ENCODE measurements around the gene TMEM252. TPM values are rescaled to one million over a fixed set of nuclear protein-coding genes. Genes with fewer than 3 reads are reported as not detected.
A peak's percentile ranks its signal among the peaks of the same experiment; 100 is the strongest.

The TMEM252 gene
- polyA plus RNA-seq, 5 donors, result 1.9 to 3.5 (median 2.2) TPM

DNA sequence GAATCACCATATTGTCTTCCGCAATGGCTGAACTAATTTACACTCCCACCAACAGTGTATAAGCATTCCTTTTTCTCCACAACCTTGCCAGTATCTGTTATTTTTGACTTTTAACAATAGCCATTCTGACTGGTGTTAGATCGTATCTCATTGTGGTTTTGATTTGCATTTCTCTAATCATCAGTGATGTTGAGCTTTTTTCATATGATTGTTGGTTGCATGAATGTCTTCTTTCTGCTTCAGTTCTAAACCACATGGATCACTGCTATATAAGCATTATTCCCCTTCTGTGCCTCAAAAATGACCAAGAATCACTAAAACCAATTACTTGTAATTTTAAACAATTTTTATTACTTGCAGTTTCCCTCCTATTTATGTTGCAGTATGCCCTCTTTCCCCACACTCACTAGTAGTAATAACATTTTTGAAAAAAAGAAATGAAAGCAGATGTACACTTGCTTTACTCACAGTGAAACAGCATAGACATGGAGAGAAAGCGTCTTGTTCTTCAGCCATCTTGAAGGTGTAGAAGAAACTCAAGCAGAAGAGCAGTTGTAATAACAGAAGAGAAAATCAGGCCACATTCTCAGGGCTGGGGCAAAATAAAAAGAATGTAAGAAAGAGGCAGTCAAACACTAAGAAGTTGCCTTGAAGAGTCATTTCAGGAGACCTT, 4.5 kb upstream of the TMEM252 start:
- DNase-seq, result no peak

DNA sequence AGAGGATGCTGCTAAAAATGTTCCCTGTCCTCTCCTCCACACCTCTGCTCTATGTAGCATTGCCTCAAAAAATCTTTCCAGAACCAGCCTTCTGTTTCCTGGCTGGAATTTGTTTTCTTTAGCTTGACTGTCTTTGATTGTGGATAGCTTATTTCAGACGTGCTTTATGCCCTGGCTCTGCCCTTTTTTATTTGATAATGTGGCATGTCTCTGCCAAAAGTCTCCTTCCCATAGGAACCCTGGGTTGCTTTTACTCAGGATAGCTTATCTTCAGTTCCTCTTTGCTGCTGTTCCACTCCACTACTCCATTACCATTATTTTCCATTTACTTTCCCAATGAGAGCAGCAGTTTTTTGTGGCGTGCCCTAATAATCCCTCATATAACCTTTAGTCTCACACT, 885 bp upstream of the TMEM252 start:
- no peak for DNase-seq

DNA sequence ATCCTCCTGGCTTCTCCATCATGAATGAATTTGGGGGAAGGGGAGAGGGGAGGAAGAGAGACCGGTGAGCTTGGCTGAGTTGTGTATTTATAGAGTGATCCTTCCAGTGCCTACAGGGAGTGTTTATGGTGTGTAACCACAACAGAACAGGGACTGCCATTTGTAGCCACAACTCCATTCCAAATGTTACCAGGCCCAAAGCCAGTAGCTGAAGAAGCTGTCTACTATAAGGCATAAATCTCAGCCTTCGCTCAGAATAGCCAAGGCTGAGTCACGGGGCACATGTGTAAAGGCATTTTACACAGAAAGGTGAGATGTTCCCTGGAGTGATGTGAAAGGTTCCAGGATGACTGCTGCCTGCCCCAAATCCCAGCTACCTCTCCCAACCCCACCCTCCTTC, 2.5 kb downstream of the TMEM252 start:
- no peak for DNase-seq

DNA sequence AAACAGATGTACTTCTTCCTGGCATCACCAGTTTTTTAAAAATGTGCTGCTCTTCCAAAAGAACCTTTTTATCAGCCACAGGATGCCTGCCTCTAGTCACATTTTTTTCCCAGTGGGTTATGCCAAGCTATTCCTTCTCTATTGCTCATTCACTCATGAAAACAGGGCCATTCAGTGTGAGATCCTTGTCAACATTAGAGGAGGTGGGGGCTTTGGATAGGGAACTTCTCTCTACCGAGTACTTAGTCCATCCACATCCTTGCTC, 3.1 kb downstream of the TMEM252 start:
- no peak for DNase-seq

DNA sequence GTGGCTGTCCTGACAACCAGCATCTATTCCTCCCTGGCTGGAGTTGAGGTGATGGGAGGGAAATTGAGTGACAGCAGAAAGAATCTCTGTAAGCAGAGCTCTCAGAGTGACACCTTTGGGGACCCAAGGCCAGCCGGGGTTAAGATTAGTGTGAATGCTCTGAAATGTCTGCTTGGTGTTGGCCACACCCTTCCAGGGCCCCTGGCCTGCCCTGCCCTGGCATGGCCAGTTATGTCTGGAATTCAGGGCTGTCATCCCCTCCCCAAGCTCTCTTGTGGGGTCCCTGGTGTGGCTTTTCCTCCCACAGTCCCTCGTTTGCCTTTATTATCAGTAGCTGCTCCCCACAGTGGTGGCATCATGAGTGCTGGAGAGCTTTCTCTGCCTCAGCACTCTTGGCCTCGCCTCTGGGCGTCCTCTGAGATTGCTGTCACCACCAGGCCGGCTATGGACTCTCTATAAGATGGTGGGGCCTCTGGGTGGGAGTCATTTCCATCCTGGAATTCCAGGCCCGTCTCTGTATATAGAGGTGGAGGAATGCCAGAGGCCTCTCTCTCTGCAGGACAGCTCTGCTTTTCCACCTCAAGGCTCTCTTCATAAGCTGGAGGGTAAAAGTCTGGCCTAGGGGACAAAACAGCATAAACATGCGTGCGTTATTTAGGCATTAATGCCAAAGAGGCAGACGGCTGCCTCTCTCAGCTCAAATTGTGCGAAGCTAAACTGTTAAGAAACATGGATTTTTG, 3.6 kb downstream of the TMEM252 start:
- DNase-seq, result no peak

DNA sequence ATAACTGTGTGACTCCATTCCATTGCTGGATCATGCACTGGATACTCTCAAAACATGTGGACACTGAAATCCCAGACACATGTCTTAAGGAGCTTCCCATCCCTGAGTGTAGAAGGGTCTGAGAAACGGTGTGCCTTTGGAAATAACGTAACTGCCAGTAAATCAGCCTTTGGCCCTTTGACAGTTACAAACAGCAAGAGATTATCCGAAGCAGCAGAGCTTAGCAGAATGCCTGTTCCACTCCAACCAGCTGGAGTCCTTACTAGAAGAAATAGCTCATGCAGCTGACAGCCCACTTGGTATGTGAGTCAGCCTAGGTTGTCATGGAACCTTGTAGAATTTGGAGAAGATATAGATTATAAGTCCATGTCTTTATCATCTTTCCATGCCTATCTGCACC, 7.0 kb downstream of the TMEM252 start:
- no peak for DNase-seq

DNA sequence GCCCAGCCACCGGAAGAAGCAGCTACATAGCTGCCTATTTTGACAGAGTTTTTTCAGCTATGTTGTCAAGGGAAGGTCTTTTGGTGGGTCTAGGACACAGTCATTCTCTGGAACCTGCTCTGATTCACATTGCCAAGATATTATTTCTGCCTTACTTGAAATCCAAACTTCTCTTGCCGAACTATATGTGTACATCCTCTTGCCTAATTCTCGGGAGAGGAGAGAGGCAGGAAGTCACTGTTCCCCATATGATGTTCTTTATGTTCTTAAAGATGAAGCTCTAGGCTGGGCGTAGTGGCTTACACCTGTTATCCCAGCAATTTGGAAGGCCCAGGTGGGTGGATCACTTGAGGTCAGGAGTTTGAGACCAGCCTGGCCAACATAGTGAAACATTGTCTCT, 8.6 kb downstream of the TMEM252 start:
- DNase-seq, result no peak

DNA sequence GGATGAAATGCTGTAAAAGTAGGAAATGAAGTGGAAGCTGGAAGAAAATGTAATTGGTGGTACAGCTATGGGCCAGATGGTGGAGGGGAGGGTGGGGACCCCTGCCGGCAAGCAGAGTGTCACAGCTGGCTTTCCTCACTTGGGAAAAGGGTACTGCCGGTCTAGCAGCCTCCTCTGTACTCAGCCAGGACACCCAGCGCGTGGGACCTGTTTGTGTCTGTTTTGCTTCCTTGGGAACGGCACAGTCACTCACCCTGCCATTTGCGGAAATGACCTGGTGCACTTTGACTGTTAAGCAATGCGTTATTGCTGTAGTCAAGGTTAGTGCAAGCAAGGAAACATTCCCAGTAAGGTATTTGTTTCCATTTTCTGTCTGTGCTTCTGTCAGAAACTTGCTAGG, 10.1 kb downstream of the TMEM252 start:
- DNase-seq, result peak; percentile 49 to 51

DNA sequence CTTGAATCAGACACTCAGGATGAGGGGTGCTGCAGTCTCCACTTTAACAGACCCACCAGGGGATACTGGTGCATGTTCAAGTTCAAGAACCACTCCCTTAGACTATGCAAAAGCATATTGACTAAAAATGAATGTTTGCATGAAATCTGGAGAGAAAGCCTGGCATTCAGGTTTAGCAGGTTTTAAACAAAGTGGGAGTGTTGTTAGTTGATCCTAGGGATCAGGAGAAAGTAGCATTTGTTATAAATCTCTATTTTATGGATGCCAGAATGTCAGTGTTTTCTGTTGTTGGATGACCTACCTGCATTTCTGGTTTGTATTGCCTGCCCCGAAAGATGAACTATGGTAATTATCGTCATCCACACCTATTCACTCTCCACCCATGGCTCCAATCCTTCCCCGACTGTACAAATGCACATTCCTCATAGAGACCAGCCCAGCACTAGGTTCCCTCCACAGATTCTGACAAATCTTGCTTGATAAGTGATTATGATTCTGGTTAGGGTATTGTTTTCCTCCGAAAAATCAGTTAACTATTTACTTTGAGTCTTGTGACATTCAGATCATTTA, 17.2 kb downstream of the TMEM252 start:
- DNase-seq, result no peak

DNA sequence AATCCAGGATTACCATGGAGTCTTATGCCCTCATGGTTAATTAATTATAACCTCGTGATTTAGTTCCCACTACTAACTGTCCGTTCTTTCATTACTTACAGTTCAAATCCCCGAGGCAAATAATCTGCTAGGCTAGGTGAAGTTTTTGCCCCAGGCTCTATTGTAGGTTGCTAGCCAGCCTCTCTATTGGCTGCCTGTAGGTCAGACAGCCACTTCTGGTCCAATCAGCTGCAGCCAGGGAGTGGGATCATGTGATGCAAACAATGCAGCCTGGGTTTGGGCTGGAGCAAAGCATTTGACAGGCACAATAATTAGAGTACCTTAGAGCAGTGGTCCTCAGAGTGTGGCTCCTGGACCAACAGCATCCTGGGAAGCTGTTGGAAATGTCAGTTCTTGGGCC, 17.7 kb downstream of the TMEM252 start:
- DNase-seq, result no peak

DNA sequence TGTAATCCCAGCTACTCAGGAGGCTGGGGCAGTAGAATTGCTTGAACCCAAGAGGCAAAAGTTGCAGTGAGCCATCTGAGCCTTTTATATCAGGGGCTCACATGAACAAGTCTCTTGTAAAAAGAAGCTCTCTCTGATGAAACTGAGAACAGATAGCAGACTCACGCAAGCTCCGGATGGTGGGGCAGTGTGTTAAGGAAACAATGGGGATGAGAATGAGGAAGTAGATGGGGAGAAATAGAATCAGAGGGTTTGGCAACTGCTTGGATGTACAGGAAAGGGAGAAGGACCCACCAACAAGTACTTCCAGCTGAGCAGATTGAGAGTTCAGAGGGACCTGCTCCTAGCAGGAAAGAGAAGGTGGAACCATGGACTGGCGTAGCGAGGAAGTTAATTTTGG, 18.6 kb downstream of the TMEM252 start:
- DNase-seq, result no peak

DNA sequence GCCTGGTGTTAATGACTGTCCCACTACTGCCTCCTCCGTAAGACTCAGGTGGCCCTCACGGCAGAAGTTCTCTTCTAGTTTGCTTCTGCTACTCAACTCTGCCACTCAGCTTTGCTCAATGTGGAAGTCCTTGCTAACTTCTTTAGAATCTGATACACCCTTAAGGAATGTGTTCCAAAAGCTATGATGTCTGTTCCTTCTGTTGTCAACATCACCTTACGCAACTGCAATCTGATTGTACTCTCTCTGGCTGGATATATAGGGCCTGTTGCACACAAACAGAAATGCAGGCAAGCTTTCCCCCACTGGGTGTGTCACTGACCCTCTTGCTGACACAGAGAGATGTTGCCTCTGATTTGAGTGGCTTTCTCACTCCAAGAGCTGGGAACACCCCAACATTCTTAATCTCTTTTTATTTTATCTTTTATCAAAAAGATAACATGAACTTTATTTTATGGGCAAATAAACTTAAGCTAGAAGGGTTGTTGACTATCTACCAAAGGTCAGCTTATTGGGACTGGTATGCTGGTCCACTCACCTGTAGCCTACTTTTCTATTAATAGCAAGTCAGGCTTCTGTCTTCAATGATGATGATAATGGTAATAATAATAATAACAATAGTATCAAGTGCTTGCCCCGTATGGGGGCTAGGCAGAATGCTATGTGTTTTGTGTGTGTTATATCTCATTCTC, 25.2 kb downstream of the TMEM252 start:
- no peak for DNase-seq

DNA sequence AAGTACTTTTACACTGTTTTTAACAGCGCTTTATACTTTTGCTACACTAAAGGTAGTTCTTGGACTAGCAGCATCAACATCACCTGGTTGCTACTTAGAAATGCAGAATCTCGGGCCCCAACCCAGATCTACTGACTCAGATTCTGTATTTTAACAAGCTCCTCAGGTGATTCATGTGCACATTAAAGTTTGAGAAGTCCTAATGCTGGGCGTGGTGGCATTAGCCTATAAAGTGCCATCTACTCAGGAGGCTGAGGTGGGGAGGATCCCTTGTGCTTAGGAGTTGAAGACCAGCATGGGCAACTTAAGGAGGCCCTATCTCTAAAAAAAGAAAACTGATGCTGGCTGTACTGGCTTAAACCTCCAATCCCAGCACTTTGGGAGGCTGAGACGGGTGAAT, 26.7 kb downstream of the TMEM252 start:
- no peak for DNase-seq

DNA sequence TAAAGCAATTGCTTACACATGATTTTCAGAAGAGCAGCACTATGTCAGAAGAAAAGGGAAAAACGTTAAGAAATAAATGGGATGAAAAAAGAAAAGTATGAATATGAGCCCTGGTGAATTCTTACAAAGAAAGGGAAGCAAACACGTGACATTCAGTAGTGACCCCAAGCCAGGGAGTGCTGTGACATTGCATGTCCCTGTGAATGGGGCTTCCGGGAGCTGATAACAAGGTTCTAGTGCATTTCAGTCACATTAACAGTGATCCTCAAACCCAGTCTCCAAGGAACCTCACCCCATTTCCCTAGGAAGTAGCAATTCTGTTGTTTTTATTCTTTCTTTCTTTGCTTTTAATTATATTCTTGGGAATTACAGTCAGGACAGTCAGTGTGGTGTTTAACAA, 27.3 kb downstream of the TMEM252 start:
- no peak for DNase-seq

DNA sequence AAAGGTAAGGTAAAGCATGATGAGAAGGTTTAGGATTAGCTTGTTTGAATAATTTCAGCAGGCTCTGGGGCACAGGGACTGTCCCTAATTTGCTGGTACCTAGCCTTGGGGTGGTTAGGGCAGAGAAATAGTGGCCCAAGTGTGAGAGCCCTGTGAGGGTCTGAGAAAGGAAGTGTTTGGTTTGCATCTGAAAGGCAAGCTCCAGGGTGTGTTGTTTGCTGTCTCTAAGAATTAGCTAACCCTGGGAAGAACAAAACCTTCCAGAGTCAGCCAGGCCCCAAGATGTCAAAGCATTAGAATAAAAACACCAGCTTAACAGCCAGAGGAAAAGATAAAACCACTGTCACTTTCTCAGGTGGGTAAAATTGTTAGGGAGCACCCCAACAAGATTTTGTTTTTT, 31.0 kb downstream of the TMEM252 start:
- no peak for DNase-seq

DNA sequence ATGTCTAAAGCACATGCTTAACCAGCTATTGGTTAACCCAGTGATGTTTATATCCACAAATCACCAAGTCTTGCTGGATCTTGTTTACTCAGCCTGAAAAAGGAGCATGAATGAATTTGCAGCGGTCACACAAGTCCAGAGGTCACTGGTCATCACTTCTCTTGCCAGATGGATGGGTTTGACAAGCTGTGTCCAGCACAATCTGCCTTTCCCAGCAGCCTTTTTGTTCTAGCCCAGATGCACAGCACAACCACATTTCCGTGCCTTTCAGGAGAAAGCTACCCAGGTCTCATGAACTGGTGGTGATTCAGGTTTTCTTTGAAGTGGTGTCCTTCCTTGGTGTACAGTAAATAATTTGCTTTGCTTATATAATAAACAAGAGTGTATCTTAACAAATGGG, 32.1 kb downstream of the TMEM252 start:
- no peak for DNase-seq

DNA sequence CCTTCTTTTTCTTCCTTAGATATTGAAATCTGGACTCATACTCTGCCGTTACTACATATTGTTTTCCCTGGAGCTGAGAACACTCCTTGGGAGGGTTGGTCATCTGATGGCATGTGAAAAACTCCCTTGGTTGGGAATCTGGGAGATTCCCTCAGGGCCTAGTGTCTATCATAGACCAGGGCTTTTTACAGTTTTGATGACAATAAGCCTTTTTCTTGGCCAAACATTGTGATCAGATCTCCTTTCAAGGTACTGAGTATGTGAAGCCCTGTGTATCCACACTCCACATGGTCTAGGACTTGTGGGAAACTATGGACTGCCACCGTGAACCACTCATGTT, 32.9 kb downstream of the TMEM252 start:
- DNase-seq, result no peak

DNA sequence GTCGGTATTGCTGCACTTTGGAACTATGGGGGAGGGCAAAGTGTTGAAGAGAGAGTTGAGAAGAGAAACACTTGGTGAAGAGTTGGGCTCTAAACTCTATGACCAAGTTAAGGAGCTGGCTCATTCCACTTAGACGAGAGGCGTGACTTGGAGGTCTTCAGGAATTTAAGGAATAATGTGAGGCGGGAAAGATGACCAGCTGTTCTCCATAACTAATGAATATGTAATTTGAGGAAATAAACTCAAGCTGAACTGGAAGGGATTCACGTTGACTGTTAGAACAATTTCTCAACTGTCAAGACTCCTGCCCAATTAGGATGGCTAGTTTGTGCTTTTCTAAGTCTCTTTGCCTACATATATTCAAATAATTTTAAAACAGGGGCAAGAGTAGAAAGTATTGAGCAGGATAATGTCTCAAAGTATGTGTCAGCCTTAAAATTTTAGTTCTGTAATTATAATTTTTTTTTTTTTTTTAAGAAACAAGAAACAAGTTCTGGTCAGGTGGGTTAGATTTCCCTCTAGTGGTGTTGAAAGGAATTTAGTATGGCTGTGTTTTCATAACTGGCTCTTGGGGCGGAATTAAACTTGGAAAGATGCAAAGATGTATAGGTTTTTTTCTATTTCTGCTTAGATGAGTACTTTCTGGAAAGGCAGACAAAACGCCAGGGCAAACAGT, 33.4 kb downstream of the TMEM252 start:
- DNase-seq, result peak; percentile 82 to 86

DNA sequence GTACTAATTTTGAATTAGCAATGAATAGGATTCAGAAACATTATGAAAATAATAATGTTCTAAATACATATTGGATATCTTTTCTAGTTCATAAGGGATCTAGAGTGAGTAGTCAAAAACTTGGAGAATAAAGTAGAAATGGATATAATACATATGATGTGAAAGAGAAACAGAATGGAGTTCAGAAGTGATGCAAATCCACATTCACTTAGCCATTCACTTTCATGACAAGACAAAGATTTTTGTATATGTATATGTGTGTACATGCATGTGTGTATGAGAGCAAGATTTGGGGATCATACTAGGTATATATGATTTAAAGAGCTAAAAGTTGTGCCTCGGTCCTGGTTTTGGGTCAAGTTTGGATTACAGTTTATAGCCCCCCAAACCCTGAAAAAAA, 34.1 kb downstream of the TMEM252 start:
- no peak for DNase-seq

DNA sequence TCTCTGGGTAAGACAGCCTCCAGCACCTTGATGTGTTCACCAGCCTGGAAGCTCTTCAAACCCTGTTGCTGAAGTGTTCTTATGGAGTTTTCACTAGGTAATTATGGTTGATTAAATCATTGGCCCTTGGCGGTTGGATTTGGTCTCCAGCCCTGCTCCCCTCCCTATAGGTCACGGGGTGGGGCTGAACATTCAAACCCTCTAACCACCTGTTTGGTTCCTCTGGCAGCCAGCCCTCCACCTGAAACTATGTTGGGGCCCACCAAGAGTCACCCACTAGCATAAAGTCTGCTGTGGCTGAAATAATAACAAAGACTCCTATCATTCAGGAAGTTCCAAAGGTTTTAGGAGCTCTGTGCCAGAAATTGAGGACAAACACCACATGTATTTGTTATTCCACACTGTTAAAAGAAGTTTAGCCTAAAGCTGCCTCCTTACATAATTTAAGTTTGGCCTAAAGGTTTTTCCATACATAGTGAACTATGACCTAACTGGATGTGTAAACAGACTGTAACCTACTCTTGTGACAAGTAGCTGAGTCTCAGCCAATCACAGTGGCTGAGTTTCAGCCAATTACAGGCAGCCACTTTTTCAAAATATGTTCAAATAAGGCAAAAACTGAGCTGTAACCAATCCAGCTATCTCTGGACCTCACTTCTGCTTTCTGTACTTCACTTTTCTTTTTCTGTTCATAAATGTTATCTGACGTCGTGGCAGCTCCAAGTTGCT, 34.8 kb downstream of the TMEM252 start:
- peak in 1 of 2 donors; percentile 56 for DNase-seq

DNA sequence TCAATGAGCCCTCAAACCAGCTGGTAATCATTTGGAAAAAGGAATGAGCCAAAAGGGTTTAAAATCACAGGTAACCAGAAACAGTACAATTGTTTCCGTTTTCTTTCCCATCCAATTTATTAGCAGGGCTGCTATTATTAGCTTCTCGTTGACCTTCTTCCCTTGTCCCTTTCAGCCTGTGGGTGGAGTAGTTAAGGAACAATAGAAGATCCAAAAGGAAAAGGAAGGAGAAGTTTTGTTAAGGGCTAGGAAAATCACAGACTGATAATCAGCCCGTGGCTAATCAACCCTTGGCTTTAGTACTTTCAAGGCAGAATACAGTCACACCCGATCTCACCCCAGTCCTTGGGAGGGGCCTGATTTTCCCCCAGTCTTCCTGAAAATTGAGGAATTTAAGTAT, 38.4 kb downstream of the TMEM252 start:
- no peak for DNase-seq

Measured in right lung (tissue), 5 donors.